Measurements from ENCODE around the gene PPP2R3A. TPM values are rescaled to one million over a fixed set of nuclear protein-coding genes. Genes with fewer than 3 reads are reported as not detected.

The PPP2R3A gene
- total RNA-seq, 6 experiments from 2014 or later: 21.2 to 26.1 (median 24.8) TPM

DNA sequence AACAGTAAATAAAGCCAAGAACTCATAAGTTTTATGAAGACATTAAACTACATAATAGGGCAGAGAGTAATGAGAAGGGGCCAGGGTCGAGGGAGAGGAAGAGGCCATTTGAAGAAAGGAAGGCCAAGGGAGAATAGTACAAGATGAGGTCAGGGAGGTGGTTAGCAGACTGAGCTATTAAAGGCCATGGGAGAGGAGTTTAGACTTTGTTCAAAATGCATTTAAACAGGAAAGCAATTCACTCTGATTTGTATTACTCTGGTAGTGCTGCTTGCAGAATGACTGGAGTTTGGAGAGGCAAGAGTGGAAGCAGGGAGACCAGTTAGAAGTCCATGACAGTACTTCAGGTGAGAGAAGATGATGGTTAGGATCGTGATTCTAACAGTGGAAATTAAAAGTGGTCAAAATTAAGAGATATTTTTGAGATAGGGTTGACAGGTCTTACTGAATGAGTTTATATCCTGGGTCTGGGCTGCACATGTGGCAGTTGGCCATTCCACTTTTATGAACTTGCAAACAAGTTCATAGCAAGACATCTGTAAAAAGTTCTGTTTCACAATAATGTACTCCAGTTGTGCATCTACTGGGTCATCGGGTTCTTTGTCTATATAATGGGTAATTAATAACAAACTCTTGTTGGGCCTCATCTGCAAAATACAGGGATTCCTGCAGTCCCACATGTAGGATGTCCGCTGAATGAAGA lies 16.3 kb downstream of the PPP2R3A start:
- H3K27ac Mint-ChIP-seq: peak overlapping the region; percentile 78
- DNase-seq: no peak
- peaks cover 14% of the 10 kb centered on the region for H3K36me3 Mint-ChIP-seq (ENCODE audit: low read depth)
- H3K4me1 Mint-ChIP-seq (ENCODE audit: low read depth): no peaks in the 10 kb centered on the region
- H3K27me3 Mint-ChIP-seq (ENCODE audit: insufficient read depth): no peaks in the 10 kb centered on the region
- H3K9me3 Mint-ChIP-seq: no peaks in the 10 kb centered on the region
- peak overlapping the region; percentile 65; the same call in 1 of the 2 replicates for H3K4me3 Mint-ChIP-seq
- TF ChIP-seq, protein P1, sequence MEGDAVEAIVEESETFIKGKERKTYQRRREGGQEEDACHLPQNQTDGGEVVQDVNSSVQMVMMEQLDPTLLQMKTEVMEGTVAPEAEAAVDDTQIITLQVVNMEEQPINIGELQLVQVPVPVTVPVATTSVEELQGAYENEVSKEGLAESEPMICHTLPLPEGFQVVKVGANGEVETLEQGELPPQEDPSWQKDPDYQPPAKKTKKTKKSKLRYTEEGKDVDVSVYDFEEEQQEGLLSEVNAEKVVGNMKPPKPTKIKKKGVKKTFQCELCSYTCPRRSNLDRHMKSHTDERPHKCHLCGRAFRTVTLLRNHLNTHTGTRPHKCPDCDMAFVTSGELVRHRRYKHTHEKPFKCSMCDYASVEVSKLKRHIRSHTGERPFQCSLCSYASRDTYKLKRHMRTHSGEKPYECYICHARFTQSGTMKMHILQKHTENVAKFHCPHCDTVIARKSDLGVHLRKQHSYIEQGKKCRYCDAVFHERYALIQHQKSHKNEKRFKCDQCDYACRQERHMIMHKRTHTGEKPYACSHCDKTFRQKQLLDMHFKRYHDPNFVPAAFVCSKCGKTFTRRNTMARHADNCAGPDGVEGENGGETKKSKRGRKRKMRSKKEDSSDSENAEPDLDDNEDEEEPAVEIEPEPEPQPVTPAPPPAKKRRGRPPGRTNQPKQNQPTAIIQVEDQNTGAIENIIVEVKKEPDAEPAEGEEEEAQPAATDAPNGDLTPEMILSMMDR (IDR thresholded peaks at IDR 0.05): no peak

DNA sequence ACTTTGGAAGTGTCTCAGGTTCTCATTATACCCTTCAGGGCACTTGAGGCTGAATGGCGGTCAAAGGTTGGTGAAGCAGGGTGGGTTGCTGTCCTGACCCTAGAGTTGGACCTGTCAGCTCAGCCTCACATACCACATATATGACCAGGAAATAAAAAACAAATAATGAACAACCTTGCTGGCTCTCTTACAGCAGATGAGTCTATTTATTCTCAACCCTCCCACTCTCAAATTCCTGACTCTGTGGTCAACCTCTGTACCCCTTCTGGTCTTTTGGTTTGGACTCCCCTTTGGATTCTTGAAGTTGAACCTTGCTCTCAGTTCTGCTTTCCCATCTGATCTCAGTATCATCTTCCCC lies 16.9 kb downstream of the PPP2R3A start:
- TF ChIP-seq, protein P1 (IDR thresholded peaks at IDR 0.05): no peak
- peak overlapping the region; percentile 78 for H3K27ac Mint-ChIP-seq

DNA sequence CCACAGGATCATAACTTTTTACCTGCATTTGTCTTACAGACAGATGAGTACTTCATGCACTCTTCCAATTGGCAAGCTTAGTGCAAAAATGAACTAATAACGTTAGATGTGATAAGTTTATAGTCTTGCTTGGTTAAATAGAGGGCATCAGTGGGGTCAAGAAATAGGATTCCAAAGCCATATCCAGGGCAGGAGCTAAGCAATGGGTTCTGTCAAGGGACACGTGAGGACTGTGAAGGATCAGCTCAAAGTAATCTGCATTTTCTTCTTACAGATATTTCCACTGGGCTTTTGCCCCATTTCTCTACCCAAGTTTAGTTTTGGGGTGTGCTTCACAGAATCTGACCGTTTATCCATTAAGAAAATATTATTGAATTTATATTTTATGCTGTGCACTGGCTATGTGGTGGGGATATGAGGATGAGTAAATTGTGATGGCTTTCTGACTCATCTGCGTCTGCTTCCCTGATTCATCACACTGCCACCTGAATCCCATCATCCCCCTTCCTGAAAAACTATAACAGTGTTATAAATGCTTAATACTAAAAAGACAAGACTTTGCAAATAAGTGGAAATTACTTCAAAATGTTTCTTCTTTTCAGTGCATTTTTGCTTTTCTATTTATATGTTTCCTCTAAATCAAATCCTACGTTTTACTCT lies 17.5 kb downstream of the PPP2R3A start:
- Mint-ChIP-seq H3K36me3 (ENCODE audit: low read depth) (peaks cover 14% of the 10 kb centered on the region), H3K9me3 (no peaks in the 10 kb centered on the region), H3K4me1 (ENCODE audit: low read depth) (no peaks in the 10 kb centered on the region), H3K27me3 (ENCODE audit: insufficient read depth) (no peaks in the 10 kb centered on the region), H3K27ac (peak overlapping the region; percentile 78), H3K4me3 (peak overlapping the region; percentile 65)
- peak; percentile 48 for DNase-seq
- TF ChIP-seq, protein P1 (IDR thresholded peaks at IDR 0.05): no peak

More for the DNA sequence above, 16.9 kb downstream of the PPP2R3A start:
- Mint-ChIP-seq H3K4me3 (peak overlapping the region; percentile 65), H3K4me1 (ENCODE audit: low read depth) (no peaks in the 10 kb centered on the region), H3K9me3 (no peaks in the 10 kb centered on the region), H3K27me3 (ENCODE audit: insufficient read depth) (no peaks in the 10 kb centered on the region), H3K36me3 (ENCODE audit: low read depth) (peaks cover 14% of the 10 kb centered on the region)
- no peak for DNase-seq

DNA sequence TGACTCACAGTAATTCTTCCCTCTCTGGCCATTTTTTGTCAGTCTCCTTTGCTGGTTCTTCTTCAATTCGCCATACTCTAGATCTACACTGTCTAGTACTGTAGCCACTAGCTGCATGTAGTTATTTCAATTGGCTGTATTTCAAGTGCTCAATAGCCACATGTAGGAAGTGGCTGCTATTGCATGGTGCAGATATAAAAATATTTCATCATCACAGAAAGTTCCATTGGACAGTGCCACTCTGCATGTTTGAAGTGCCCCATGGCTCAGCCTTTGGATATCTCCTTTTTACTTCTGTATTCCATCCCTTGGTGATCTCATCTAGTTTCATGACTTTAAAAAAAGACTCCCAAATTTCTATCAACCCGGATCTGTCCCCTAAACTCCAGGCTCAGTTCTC lies 22.1 kb downstream of the PPP2R3A start:
- no peak overlapping the region for H3K27ac Mint-ChIP-seq
- H3K36me3 Mint-ChIP-seq (ENCODE audit: low read depth): peaks cover 4% of the 10 kb centered on the region; the same call in 1 of the 2 replicates
- H3K27me3 Mint-ChIP-seq (ENCODE audit: insufficient read depth): no peaks in the 10 kb centered on the region
- DNase-seq: no peak
- no peaks in the 10 kb centered on the region for H3K4me1 Mint-ChIP-seq (ENCODE audit: low read depth)
- H3K4me3 Mint-ChIP-seq: no peak overlapping the region
- H3K9me3 Mint-ChIP-seq: no peaks in the 10 kb centered on the region
- TF ChIP-seq, protein P1 (IDR thresholded peaks at IDR 0.05): no peak

DNA sequence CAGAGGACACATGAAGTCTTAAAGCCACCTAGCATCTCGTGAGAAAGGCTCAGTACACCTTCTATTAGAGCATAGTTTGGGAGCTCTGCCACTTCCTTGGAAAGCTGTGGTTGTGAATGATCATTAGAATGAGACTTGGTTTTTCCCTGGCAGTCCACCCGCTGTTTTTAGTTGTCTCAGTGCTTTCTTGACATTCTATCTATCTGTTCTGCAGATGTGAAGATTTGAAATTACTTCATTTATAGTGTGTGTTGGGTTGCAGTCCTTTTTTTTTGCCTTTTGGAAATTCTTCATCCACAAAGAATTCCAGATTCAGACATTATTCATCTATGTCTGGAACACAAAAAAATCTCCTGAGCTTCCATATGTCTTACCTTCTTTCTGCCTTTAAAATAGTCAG lies 23.7 kb downstream of the PPP2R3A start:
- Mint-ChIP-seq H3K4me3 (peak overlapping the region; percentile 54), H3K4me1 (ENCODE audit: low read depth) (peaks cover 8% of the 10 kb centered on the region), H3K9me3 (no peaks in the 10 kb centered on the region), H3K27me3 (ENCODE audit: insufficient read depth) (no peaks in the 10 kb centered on the region), H3K36me3 (ENCODE audit: low read depth) (peaks cover 10% of the 10 kb centered on the region), H3K27ac (peak overlapping the region; percentile 76)
- TF ChIP-seq, protein P1 (IDR thresholded peaks at IDR 0.05): no peak
- DNase-seq: peak; percentile 31
